ENCODE measurements around the gene RUSC2.

The RUSC2 gene

GRCh38 chr9:35481347-35481975 is 8.4 kb upstream of the RUSC2 start:
- Histone ChIP-seq H3K4me3 (ENCODE audit: control insufficient read depth in 1 of 7, extremely low read depth in 1 of 7, insufficient read depth in 4 of 7, low read depth in 2 of 7, low read length in 6 of 7) (no peak overlapping the region), H3K36me3 (ENCODE audit: control insufficient read depth in 4 of 4, insufficient read depth in 4 of 4, low read length in 3 of 4) (no peaks in the 10 kb centered on the region), H3K4me1 (ENCODE audit: control extremely low read depth in 1 of 4, control insufficient read depth in 4 of 4, insufficient read depth in 4 of 4, low read length in 3 of 4) (peaks cover 0 to 2% (median 0%) of the 10 kb centered on the region in 4 experiments), H3K27me3 (replicated peaks in 2 of 5; ENCODE audit: control insufficient read depth in 4 of 5, insufficient read depth in 5 of 5, low read length in 4 of 5) (no peaks in the 10 kb centered on the region), H3K9me3 (ENCODE audit: control extremely low read depth in 1 of 5, control insufficient read depth in 4 of 5, insufficient read depth in 2 of 5, low read depth in 1 of 5, low read length in 4 of 5) (no peaks in the 10 kb centered on the region), H3K27ac (ENCODE audit: insufficient read depth in 1 of 2, low read depth in 1 of 2, low read length in 2 of 2, poor library complexity in 1 of 2, severe bottlenecking in 2 of 2) (no peak overlapping the region)
- DNase-seq = peak; percentile 62 to 84 (median 80)
- WGBS (ENCODE audit: insufficient coverage) = 76% methylated on average over 4 of the region's 4 CpGs
- CTCF ChIA-PET = interaction anchor here (0.6 to 6.4 kb wide), 6 partner anchors 9 to 72 kb away, joined by 3 to 100 read pairs (median 4); no protein-coding TSS in a partner anchor
- POLR2A ChIA-PET = interaction anchor here (0.6 kb wide), 1 partner anchor 88 kb away, joined by 3 read pairs; no protein-coding TSS in a partner anchor

DNA sequence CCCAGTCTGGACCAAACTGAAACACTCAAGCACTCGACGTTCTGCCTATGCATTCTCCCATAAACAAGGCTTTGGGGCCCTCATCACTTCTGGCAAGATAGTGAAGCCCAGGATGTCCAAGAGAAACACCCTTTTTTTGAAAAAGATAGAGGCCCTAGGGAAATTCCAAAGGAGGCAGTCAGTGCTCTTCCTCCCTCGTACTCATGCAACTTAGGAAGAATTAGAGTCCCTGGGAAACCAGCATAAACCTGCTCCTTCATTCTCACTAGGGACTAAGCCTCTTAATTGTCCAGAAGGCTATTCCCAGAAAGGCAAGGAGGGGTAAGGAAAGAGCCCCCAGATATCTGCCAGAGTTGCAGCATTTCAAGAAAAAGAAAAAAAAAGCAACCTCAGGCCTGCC is 7.8 kb upstream of the RUSC2 start:
- H3K4me3 ChIP-seq (ENCODE audit: control insufficient read depth in 1 of 7, extremely low read depth in 1 of 7, insufficient read depth in 4 of 7, low read depth in 2 of 7, low read length in 6 of 7) = no peak overlapping the region
- H3K27me3 ChIP-seq (replicated peaks in 2 of 5; ENCODE audit: control insufficient read depth in 4 of 5, insufficient read depth in 5 of 5, low read length in 4 of 5) = no peaks in the 10 kb centered on the region
- CTCF ChIA-PET = no interaction called here
- POLR2A ChIA-PET = no interaction called here
- no peak overlapping the region for H3K27ac ChIP-seq (ENCODE audit: insufficient read depth in 1 of 2, low read depth in 1 of 2, low read length in 2 of 2, poor library complexity in 1 of 2, severe bottlenecking in 2 of 2)
- DNase-seq = no peak
- H3K4me1 ChIP-seq (ENCODE audit: control extremely low read depth in 1 of 4, control insufficient read depth in 4 of 4, insufficient read depth in 4 of 4, low read length in 3 of 4) = peaks cover 0 to 2% (median 0%) of the 10 kb centered on the region in 4 experiments
- no peaks in the 10 kb centered on the region for H3K9me3 ChIP-seq (ENCODE audit: control extremely low read depth in 1 of 5, control insufficient read depth in 4 of 5, insufficient read depth in 2 of 5, low read depth in 1 of 5, low read length in 4 of 5)
- 100% methylated on average over 2 of the region's 3 CpGs for WGBS (ENCODE audit: insufficient coverage)
- no peaks in the 10 kb centered on the region for H3K36me3 ChIP-seq (ENCODE audit: control insufficient read depth in 4 of 4, insufficient read depth in 4 of 4, low read length in 3 of 4)

DNA sequence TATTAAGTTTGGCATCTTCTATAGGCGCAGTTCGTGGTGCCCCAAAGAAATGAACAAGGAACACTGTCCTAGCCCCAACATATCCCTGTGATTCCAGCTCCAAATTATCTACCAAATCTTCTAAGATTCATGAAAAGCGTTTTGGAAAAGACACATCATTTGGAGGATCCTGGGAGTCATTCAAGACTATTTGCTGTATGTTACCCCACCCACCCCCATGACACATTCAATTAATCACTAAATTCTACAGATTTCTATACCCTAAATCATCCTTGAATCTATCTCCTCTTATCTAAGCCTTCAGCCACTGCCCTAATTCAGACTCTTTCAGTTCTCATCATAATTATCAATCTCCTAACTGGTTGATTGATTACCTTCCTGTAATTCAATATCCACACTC is 5.5 kb upstream of the RUSC2 start:
- WGBS (ENCODE audit: insufficient coverage) = 100% methylated on average over 1 of the region's 3 CpGs
- Histone ChIP-seq H3K4me3 (ENCODE audit: control insufficient read depth in 1 of 7, extremely low read depth in 1 of 7, insufficient read depth in 4 of 7, low read depth in 2 of 7, low read length in 6 of 7) (no peak overlapping the region), H3K4me1 (ENCODE audit: control extremely low read depth in 1 of 4, control insufficient read depth in 4 of 4, insufficient read depth in 4 of 4, low read length in 3 of 4) (peaks cover 0 to 9% (median 8%) of the 10 kb centered on the region in 4 experiments), H3K27ac (ENCODE audit: insufficient read depth in 1 of 2, low read depth in 1 of 2, low read length in 2 of 2, poor library complexity in 1 of 2, severe bottlenecking in 2 of 2) (no peak overlapping the region), H3K27me3 (replicated peaks in 2 of 5; ENCODE audit: control insufficient read depth in 4 of 5, insufficient read depth in 5 of 5, low read length in 4 of 5) (no peaks in the 10 kb centered on the region), H3K9me3 (ENCODE audit: control extremely low read depth in 1 of 5, control insufficient read depth in 4 of 5, insufficient read depth in 2 of 5, low read depth in 1 of 5, low read length in 4 of 5) (no peaks in the 10 kb centered on the region), H3K36me3 (ENCODE audit: control insufficient read depth in 4 of 4, insufficient read depth in 4 of 4, low read length in 3 of 4) (no peaks in the 10 kb centered on the region)
- CTCF ChIA-PET = interaction anchor here (0.6 to 5.1 kb wide), 4 partner anchors 11 to 227 kb away, joined by 3 to 53 read pairs (median 3); a partner anchor contains a TSS
- no peak for DNase-seq
- POLR2A ChIA-PET = no interaction called here

- CTCF ChIA-PET = interaction anchor here (0.8 to 5.1 kb wide), 7 partner anchors 9 to 114 kb away, joined by 3 to 53 read pairs (median 4); no protein-coding TSS in a partner anchor
- POLR2A ChIA-PET = no interaction called here
- WGBS (ENCODE audit: insufficient coverage) = 91% methylated on average over 2 of the region's 2 CpGs
- Histone ChIP-seq H3K4me1 (ENCODE audit: control extremely low read depth in 1 of 4, control insufficient read depth in 4 of 4, insufficient read depth in 4 of 4, low read length in 3 of 4) (peaks cover 14 to 30% (median 28%) of the 10 kb centered on the region in 4 experiments), H3K4me3 (ENCODE audit: control insufficient read depth in 1 of 7, extremely low read depth in 1 of 7, insufficient read depth in 4 of 7, low read depth in 2 of 7, low read length in 6 of 7) (no peak overlapping the region), H3K36me3 (ENCODE audit: control insufficient read depth in 4 of 4, insufficient read depth in 4 of 4, low read length in 3 of 4) (no peaks in the 10 kb centered on the region), H3K9me3 (ENCODE audit: control extremely low read depth in 1 of 5, control insufficient read depth in 4 of 5, insufficient read depth in 2 of 5, low read depth in 1 of 5, low read length in 4 of 5) (no peaks in the 10 kb centered on the region), H3K27me3 (replicated peaks in 2 of 5; ENCODE audit: control insufficient read depth in 4 of 5, insufficient read depth in 5 of 5, low read length in 4 of 5) (no peaks in the 10 kb centered on the region), H3K27ac (ENCODE audit: insufficient read depth in 1 of 2, low read depth in 1 of 2, low read length in 2 of 2, poor library complexity in 1 of 2, severe bottlenecking in 2 of 2) (no peak overlapping the region)
- no peak for DNase-seq
Measured at GRCh38 chr9:35487081-35487480, 2.8 kb upstream of the RUSC2 start.

DNA sequence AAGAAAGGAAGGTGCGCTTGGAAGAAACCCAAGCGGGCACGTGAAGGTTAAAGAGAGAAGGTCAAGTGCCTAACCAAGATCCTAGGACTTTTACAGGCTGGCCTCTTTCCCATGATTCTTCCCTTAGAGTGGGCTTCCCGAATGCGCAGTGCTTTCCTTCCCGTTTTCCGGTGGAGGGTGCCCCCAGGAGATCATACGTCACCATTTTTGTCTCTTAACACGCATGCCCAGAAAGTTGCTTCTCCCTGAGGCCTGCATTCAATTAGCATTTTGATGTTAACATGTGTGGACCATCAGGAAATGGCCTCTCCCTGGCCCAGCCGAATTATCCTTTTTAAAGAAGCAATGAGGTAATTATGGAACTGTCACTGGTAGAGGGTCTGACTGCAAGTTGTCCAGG is 1.9 kb upstream of the RUSC2 start:
- Histone ChIP-seq H3K27ac (ENCODE audit: insufficient read depth in 1 of 2, low read depth in 1 of 2, low read length in 2 of 2, poor library complexity in 1 of 2, severe bottlenecking in 2 of 2) (no peak overlapping the region), H3K4me1 (ENCODE audit: control extremely low read depth in 1 of 4, control insufficient read depth in 4 of 4, insufficient read depth in 4 of 4, low read length in 3 of 4) (peaks cover 15 to 38% (median 35%) of the 10 kb centered on the region in 4 experiments), H3K4me3 (ENCODE audit: control insufficient read depth in 1 of 7, extremely low read depth in 1 of 7, insufficient read depth in 4 of 7, low read depth in 2 of 7, low read length in 6 of 7) (no peak overlapping the region), H3K27me3 (replicated peaks in 2 of 5; ENCODE audit: control insufficient read depth in 4 of 5, insufficient read depth in 5 of 5, low read length in 4 of 5) (no peaks in the 10 kb centered on the region), H3K36me3 (ENCODE audit: control insufficient read depth in 4 of 4, insufficient read depth in 4 of 4, low read length in 3 of 4) (no peaks in the 10 kb centered on the region), H3K9me3 (ENCODE audit: control extremely low read depth in 1 of 5, control insufficient read depth in 4 of 5, insufficient read depth in 2 of 5, low read depth in 1 of 5, low read length in 4 of 5) (no peaks in the 10 kb centered on the region)
- ChIA-PET CTCF (no interaction called here), POLR2A (no interaction called here)
- no peak for DNase-seq
- 98% methylated on average over 7 of the region's 10 CpGs for WGBS (ENCODE audit: insufficient coverage)

GRCh38 chr9:35488566-35489312 is 1.2 kb upstream of the RUSC2 start:
- H3K4me1 ChIP-seq (ENCODE audit: control extremely low read depth in 1 of 4, control insufficient read depth in 4 of 4, insufficient read depth in 4 of 4, low read length in 3 of 4) = peaks cover 15 to 38% (median 35%) of the 10 kb centered on the region in 4 experiments
- 97% methylated on average over 10 of the region's 10 CpGs for WGBS (ENCODE audit: insufficient coverage)
- peak overlapping the region in 1 of 2 experiments; percentile 74 for H3K27ac ChIP-seq (ENCODE audit: insufficient read depth in 1 of 2, low read depth in 1 of 2, low read length in 2 of 2, poor library complexity in 1 of 2, severe bottlenecking in 2 of 2)

More at GRCh38 chr9:35488566-35489312, 1.2 kb upstream of the RUSC2 start:
- Histone ChIP-seq H3K36me3 (ENCODE audit: control insufficient read depth in 4 of 4, insufficient read depth in 4 of 4, low read length in 3 of 4) (no peaks in the 10 kb centered on the region), H3K4me3 (ENCODE audit: control insufficient read depth in 1 of 7, extremely low read depth in 1 of 7, insufficient read depth in 4 of 7, low read depth in 2 of 7, low read length in 6 of 7) (peak overlapping the region in 6 of 7 experiments; percentile 66 to 90 (median 82)), H3K9me3 (ENCODE audit: control extremely low read depth in 1 of 5, control insufficient read depth in 4 of 5, insufficient read depth in 2 of 5, low read depth in 1 of 5, low read length in 4 of 5) (no peaks in the 10 kb centered on the region), H3K27me3 (replicated peaks in 2 of 5; ENCODE audit: control insufficient read depth in 4 of 5, insufficient read depth in 5 of 5, low read length in 4 of 5) (no peaks in the 10 kb centered on the region)
- CTCF ChIA-PET = interaction anchor here (1.0 to 2.1 kb wide), 5 partner anchors 10 to 66 kb away, joined by 3 to 14 read pairs (median 6); no protein-coding TSS in a partner anchor
- no peak for DNase-seq
- POLR2A ChIA-PET = no interaction called here

Data from common myeloid progenitor, CD34-positive (primary cell).